Caco-2 (cell line): ENCODE measurements around the gene TEX9. TPM values are rescaled to one million over a fixed set of nuclear protein-coding genes. Genes with fewer than 3 reads are reported as not detected.

Source experiments
- BruUV-seq: library from RNA; stranded (reverse); fragments of 400-500 nt; replicated peaks from 2 replicates; lab custom pipeline; 2021; lab: Mats Ljungman, UMichigan
- CTCF ChIA-PET: fragments of 300-600 bp; sonication (Branson Sonifier 250); formaldehyde crosslinking; loops from one replicate; lab custom pipeline; 2022; ENCODE audit warnings: antibody characterized with exemption; lab: Charles Lee
- POLR2A ChIA-PET: fragments of 300-600 bp; sonication (Branson Sonifier 250); formaldehyde crosslinking; loops from one replicate; lab custom pipeline; 2022; ENCODE audit warnings: antibody characterized with exemption; lab: Charles Lee
- DNase-seq, 2 experiments: peaks; one replicate each; pipeline versions ENCODE4 v3.0.0 to v3.0.0-alpha.2; 2020 to 2022
- H3K27me3 ChIP-seq: replicated peaks from 2 replicates; pipeline ENCODE4 v1.6.0; 2011; ENCODE audit warnings: low read length; ENCODE audit not compliant: control insufficient read depth, insufficient read depth
- H3K36me3 ChIP-seq: 2 replicates; pipeline ENCODE4 v1.5.1; 2011; ENCODE audit warnings: low read length; ENCODE audit not compliant: control insufficient read depth, insufficient read depth
- H3K4me1 ChIP-seq: fragments of 250-450 bp; sonication (Bioruptor Pico); 2 replicates; pipeline ENCODE4 v1.5.1; 2020; ENCODE audit warnings: mild to moderate bottlenecking
- H3K4me3 ChIP-seq: 2 replicates; pipeline ENCODE4 v1.5.1; 2011; ENCODE audit warnings: low read depth, mild to moderate bottlenecking, control low read depth, low read length
- H3K9me3 ChIP-seq: fragments of 250-450 bp; sonication (Bioruptor Pico); 2 replicates; pipeline ENCODE4 v1.5.1; 2020; ENCODE audit warnings: mild to moderate bottlenecking, moderate library complexity
- H3K27ac Mint-ChIP-seq: one replicate; pipeline ENCODE4 v1.8.0; 2022; ENCODE audit warnings: mixed read lengths; ENCODE audit not compliant: unreplicated experiment
- H3K27me3 Mint-ChIP-seq: one replicate; pipeline ENCODE4 v1.8.0; 2022; ENCODE audit warnings: mixed read lengths; ENCODE audit not compliant: insufficient read depth, unreplicated experiment
- H3K36me3 Mint-ChIP-seq: one replicate; pipeline ENCODE4 v1.8.0; 2022; ENCODE audit warnings: mild to moderate bottlenecking, mixed read lengths; ENCODE audit not compliant: insufficient read depth, unreplicated experiment
- H3K4me1 Mint-ChIP-seq: one replicate; pipeline ENCODE4 v1.8.0; 2022; ENCODE audit warnings: low read depth, mixed read lengths; ENCODE audit not compliant: unreplicated experiment
- H3K4me3 Mint-ChIP-seq: one replicate; pipeline ENCODE4 v1.8.0; 2022; ENCODE audit warnings: mild to moderate bottlenecking, moderate library complexity, mixed read lengths; ENCODE audit not compliant: unreplicated experiment
- H3K9me3 Mint-ChIP-seq: one replicate; pipeline ENCODE4 v1.8.0; 2022; ENCODE audit warnings: mixed read lengths; ENCODE audit not compliant: unreplicated experiment
- CTCF ChIP-seq, 2 experiments: fragments of 200-600 bp in 1 of 2; IDR thresholded peaks; 1 replicate in 1 of 2; 2 replicates in 1 of 2; pipeline versions ENCODE4 v1.5.1 to v1.8.0; 2011 to 2022; ENCODE audit warnings: antibody characterized with exemption in 1 of 2, control low read depth in 1 of 2, inconsistent platforms in 1 of 2, low read depth in 1 of 2, low read length in 1 of 2, mild to moderate bottlenecking in 1 of 2, moderate library complexity in 1 of 2; ENCODE audit not compliant: insufficient read depth in 1 of 2, severe bottlenecking in 1 of 2, unreplicated experiment in 1 of 2
- intact Hi-C: fragments of 100-400 bp; cut with micrococcal nuclease; formaldehyde crosslinking; loops from one replicate; pipeline ENCODE4 v1.10.0; 2022; ENCODE audit not compliant: unreplicated experiment
- total RNA-seq: library from RNA; stranded (reverse); gene quantifications from 2 replicates; pipeline ENCODE4 v1.2.3, GENCODE V29; 2022

TEX9 gene
- total RNA-seq, 1 experiment from 2014 or later = 1.9 TPM

- peaks cover 2% of the 10 kb centered on the region for H3K27me3 Mint-ChIP-seq
- POLR2A ChIA-PET = no interaction called here
These were observed 107.8 kb downstream of the TEX9 start for GRCh38 chr15:56473017-56473416.

GRCh38 chr15:56475351-56475750, 110.1 kb downstream of the TEX9 start:
- ChIA-PET POLR2A (no interaction called here), CTCF (no interaction called here)
- TF ChIP-seq CTCF (IDR thresholded peaks at IDR 0.05; ENCODE audit: insufficient read depth in 1 of 2, low read depth in 1 of 2, low read length in 1 of 2, severe bottlenecking in 1 of 2, unreplicated experiment in 1 of 2) = no peak
- Histone ChIP-seq H3K9me3 (no peaks in the 10 kb centered on the region), H3K4me1 (no peaks in the 10 kb centered on the region), H3K27me3 (no peaks in the 10 kb centered on the region), H3K4me3 (no peak overlapping the region), H3K36me3 (no peaks in the 10 kb centered on the region)
- H3K4me3 Mint-ChIP-seq = no peak overlapping the region
- no peaks in the 10 kb centered on the region for H3K27me3 Mint-ChIP-seq
- DNase-seq = no peak
- no peaks in the 10 kb centered on the region for H3K36me3 Mint-ChIP-seq
- H3K4me1 Mint-ChIP-seq = no peaks in the 10 kb centered on the region
- H3K27ac Mint-ChIP-seq = no peak overlapping the region
- BruUV-seq = no TSS peak
- H3K9me3 Mint-ChIP-seq = no peaks in the 10 kb centered on the region
- intact Hi-C loops = no loop called here

More at GRCh38 chr15:56473017-56473416, 107.8 kb downstream of the TEX9 start:
- Mint-ChIP-seq H3K4me3 (no peak overlapping the region), H3K36me3 (no peaks in the 10 kb centered on the region), H3K4me1 (no peaks in the 10 kb centered on the region), H3K27ac (no peak overlapping the region), H3K9me3 (no peaks in the 10 kb centered on the region)
- no peaks in the 10 kb centered on the region for H3K4me1 ChIP-seq
- H3K36me3 ChIP-seq = no peaks in the 10 kb centered on the region
- CTCF ChIA-PET = no interaction called here
- no peak overlapping the region for H3K4me3 ChIP-seq
- no peaks in the 10 kb centered on the region for H3K9me3 ChIP-seq
- no TSS peak for BruUV-seq
- TF ChIP-seq CTCF (IDR thresholded peaks at IDR 0.05; ENCODE audit: insufficient read depth in 1 of 2, low read depth in 1 of 2, low read length in 1 of 2, severe bottlenecking in 1 of 2, unreplicated experiment in 1 of 2) = no peak
- intact Hi-C loops = no loop called here
- no peaks in the 10 kb centered on the region for H3K27me3 ChIP-seq
- DNase-seq = no peak

Other genes starting within 250 kb of the TEX9 start
- 8.7 and 10.3 TPM in 2 replicates for gene RFX7, start 121.5 kb upstream of the TEX9 start, total RNA-seq
- 2.6 and 3.0 TPM in 2 replicates for gene MNS1, start 99.7 kb downstream of the TEX9 start, total RNA-seq